Measurements from ENCODE around the gene APEH.
"Not testable (repeated sequence)": the region's sequence is repeated elsewhere in the genome, so short reads cannot be mapped to it uniquely, and the experiment has no call there.

Gene APEH

DNA sequence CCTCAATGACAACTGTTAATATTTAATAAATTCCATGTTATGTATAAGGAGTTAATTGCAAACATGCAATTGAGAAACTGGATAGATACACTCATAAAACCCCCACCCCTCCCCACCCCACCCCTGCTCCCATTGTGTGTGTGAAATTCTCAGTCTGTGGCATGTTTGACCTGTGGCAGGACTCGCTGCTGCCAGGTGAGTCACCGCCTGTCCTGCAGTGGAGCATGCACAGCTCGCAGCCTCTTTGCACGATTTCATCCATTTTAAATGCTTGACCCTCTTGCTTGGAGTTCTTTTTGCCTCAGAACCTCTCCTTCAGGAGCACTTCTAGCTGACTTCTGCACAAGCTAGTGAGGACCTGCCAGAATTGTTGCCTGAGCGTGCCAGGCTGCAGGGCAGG is 5.3 kb upstream of the APEH start:
- DNase-seq (ENCODE audit: low read depth, low spot score) = no peak

DNA sequence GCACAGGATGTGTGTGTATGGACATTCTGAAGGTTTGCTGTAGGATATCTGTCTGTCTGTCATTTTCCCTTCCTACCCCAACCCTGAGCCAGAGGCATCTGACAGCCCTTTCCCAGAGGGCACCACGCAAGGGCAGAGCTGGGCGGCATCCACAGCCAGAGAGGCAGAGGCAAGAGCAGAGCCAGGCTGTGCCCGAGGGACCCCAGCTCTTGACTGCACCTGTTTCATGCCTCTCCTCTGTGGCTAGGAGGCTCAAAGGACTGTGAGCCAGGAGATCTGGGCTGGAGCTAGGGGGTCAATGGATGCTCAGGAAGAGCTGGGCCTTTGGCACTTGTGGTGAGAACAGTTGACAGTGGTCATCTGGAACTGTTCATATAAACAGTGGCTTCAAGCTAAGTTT is 4.8 kb upstream of the APEH start:
- DNase-seq (ENCODE audit: low read depth, low spot score) = no peak

DNA sequence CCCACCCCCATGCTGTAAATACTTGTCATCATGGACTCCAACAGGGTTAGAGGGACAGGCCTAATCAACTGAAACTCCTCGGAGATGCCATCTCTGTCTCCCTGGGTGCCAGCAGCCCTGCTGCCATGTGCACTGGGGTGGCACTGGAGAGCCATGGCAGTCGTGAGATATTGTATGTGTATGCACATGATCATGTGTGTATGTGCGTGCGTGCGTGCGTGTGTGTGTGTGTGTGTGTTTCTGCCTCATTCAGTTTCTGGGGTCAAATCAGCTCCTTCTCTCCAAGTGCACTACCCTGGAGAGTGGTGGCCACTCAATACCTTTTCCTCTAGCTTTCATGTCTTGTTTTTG is 3.2 kb upstream of the APEH start:
- no peak for DNase-seq (ENCODE audit: low read depth, low spot score)

DNA sequence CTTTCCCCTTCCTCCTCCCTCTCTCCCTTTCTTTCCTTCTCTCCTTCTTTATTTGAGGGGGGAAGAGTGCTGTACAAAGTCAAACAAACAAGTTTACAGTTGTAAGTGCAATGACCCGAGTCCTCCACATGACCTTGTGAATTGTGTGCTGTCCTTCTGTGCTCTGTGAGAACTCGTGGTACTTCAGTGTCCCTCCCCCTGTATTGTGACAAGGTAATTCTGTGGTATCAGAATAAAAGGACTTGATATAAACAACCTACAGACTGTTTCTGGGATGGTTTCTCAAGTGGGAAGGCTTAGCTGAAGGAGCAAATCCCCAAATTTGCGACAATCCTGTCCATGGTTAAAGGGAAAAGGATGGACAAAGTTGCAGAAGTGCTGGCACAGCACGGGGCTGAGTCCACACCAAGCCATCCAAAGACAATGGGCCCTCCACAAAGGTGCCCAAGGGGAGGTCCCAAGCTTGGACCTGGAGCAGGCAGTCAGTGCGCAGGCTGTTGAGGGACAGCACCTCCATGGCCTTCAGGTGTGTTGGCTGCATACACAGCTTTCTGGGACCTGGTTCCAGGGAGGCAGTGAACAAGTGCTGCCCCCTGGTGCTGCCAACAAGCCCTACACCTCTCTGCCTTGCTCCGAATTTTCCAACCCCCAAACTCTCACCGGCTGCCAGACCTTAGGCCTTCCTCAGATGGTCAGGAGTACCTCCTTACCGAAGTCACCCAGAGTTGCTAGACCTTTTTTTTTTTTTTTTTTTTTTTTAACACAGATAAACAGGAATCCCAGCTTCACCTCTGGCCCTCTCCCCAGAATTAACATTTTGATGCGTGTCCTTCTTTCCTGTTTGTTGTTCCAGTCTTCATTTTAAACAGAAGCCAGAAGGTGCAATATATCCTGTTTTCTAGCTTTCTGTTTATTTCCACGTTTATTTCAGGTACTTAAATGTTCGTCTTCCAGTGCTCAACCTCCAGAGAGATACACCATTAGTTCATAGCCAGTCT is 2.6 kb upstream of the APEH start:
- DNase-seq (ENCODE audit: low read depth, low spot score) = peak; percentile 33

DNA sequence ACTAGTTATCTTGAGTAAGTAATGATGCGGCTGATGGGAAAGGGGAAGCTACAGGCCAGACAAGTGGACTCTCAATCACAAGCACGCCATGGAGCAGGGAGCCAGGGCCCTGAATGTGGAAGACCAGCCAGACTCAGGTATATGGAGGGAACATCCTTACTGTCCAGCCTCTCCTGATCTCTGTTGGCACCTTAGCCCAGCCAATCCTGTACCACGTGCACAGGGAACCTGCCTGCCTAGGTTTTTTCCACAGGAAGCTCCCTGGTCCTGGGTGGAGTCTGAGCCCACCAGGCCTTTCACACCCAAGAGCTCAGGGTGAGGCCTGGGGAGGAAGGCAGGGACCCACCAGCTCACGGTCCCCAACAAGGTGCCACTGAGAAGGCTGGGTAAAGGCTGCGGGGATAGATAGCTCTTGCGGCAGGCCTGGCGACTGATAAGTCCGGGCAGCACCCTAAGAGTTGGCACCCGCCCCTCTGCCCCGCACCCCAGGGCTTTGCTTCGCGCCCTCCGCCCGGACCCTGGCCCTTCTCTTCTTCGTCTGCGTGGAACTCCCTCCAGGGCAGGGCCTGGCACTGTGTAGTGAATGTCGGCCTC is 933 bp upstream of the APEH start:
- no peak for DNase-seq (ENCODE audit: low read depth, low spot score)

DNA sequence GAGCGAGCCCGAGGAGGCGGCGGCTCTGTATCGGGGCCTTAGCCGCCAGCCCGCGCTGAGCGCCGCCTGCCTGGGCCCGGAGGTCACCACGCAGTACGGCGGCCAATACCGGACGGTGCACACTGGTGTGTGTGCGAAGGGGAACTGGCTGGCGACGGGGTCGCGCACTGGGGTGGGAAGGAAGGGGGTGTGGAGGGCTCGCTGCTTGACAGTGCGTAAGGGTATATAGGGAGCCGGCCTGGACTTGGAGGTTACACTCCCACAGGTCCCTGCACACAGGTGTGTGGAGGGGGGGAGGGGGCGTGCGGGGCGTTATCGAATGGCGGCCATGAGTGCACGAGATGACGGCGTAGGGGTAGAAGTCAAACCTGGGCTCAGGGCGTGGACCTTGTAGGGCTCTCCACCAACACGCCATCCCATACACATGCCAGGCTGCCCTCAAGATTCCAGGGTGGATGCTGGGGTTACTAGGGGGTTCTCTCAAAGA is 389 bp downstream of the APEH start:
- no peak for DNase-seq (ENCODE audit: low read depth, low spot score)

DNA sequence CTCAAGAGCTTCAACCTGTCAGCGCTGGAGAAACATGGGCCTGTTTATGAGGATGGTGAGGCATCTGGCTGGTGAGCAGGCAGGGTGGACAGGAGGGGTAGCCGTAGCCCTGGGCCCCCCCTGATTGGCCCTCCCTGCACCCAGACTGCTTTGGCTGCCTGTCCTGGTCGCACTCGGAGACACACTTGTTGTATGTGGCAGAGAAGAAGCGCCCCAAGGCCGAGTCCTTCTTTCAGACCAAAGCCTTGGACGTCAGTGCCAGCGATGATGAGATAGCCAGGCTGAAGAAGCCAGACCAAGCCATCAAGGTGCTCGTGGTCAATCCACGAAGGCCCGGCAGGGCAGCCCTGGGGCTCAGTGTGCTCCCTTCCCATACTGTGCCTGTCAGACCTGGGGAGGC is 1.8 kb downstream of the APEH start:
- no peak for DNase-seq (ENCODE audit: low read depth, low spot score)

DNA sequence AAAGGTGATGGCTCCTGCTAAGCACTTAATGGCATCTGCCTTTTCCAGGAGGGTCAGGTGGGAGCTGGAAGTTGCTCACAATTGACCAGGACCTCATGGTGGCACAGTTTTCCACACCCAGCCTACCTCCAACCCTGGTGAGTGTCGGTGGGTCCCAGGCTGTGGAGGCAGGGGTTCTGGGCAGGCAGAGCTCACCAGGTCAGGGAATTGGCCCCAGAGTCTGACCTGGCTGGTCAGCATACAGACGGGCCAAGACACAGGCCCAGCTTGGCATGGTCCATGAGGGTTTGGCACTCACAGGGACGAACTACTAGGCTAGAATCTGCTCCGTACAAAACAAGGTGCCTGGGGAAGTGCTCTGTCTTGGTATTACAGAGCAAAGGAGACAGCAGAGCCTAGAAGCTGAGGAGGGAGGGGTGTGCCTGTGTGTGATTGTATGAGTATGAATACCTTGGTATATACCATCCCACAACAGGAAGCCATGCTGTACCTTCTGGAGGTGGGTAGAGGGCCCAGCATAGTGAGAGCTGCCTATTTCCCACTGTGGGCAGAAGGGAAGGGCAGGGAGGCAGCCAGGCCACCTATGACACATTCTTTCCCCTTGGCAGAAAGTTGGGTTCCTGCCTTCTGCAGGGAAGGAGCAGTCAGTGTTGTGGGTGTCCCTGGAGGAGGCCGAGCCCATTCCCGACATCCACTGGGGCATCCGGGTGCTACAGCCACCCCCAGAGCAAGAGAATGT is 6.5 kb downstream of the APEH start:
- DNase-seq (ENCODE audit: low read depth, low spot score) = no peak

DNA sequence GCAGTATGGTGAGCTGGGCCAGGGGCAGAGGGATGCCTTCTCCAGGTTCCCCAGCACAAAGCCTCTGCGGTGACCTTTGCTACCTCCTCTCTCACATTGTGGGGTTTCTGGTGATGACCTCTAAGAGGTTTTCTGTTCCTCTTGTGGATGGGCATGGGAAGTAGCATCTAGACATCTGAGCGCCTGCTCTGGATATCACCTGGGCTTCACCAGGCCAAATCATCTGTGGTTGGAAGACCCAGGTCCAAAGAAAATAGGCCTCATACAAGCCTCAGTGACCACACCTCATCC is 7.0 kb downstream of the APEH start:
- DNase-seq (ENCODE audit: low read depth, low spot score) = no peak

DNA sequence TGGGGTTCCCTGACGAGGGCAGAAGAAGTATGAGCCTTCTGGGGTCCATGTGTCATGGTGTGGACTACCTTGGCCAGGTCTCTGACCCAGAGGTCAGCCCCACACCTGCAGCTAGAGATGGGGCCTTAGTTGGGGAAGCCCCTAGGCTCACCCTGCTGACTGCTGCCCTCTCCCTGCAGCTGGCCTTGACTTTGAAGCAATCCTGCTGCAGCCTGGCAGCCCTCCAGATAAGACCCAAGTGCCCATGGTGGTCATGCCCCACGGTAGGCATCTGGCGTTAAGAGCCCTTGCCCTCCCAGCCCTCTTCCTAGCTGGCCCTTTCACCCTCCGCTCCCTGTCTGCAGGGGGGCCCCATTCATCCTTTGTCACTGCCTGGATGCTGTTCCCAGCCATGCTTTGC is 7.4 kb downstream of the APEH start:
- DNase-seq (ENCODE audit: low read depth, low spot score) = no peak

DNA sequence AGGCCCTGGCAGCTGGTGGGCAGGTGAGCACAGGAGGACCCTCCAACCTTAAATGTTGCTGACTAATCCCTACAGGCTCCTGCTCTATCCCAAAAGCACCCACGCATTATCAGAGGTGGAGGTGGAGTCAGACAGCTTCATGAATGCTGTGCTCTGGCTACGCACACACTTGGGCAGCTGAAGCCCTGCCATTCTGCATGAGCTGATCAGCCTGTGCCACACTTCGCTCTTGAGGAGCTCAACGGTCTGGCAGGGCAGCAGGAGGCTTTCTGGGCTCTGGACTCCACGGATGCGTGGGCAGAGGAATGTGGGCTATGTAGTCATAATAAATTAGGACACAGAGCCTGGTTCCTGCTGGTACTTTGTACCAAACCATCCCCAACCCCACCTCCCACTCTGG is 9.0 kb downstream of the APEH start:
- DNase-seq (ENCODE audit: low read depth, low spot score) = no peak

DNA sequence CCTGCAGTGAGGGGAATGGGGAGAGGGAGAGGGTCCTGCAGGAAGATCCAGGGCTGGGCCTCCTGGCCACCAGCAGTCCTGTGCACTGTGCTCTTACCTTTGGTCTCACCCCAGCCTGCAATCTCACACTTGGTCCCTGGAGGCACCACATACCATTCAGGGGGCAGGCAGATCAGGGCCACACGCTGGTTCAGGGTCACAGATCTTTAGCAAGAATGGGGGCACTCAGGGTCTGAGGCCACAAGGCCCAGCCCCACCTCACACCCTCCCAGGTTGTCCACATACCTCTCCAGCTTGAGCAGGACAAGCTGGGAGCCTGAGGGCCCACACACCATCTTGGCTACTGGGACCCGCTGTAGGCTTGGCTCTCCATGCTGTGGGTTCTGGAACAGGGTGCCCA is 10.3 kb downstream of the APEH start:
- not testable (repeated sequence) for DNase-seq (ENCODE audit: low read depth, low spot score)

DNA sequence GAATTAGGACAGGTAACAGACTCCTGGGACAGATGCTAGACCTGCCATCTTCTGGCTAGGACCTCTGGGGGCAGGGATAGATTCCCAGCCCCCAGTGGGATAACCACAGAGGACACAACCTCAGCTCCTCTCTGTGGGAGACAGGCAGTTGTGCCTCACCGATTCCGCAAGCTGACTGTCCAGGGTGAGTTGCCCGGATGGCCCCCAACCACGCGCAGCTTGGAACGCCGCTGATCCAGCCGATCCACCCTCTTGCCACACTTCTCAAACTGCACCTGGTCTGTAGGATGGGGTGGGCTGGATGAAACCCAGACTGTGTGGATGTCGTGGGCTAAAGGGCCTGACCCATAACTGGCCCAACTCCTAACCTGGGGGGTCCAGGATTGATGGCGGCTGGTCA is 11.0 kb downstream of the APEH start:
- DNase-seq (ENCODE audit: low read depth, low spot score) = not testable (repeated sequence)

DNA sequence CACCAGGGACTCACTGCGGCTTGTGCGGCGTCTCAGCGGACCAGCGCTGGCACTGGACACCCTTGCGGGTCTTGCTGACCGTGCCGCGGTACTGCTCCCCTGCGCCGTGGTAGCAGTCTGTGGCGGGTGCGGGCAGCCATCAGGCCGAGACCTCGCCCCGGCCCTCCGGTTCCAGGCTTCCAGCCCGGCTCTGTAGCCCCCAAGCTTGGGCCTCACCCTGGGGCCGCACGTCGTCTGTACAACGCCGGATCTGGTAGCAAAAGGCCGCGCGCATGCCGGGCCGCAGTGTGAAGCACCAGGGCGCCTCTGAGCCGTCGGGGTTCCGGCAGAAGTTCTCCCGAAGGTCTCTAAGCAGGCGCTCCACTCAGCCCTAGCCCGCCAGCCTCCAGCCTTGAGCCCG is 11.7 kb downstream of the APEH start:
- not testable (repeated sequence) for DNase-seq (ENCODE audit: low read depth, low spot score)

DNA sequence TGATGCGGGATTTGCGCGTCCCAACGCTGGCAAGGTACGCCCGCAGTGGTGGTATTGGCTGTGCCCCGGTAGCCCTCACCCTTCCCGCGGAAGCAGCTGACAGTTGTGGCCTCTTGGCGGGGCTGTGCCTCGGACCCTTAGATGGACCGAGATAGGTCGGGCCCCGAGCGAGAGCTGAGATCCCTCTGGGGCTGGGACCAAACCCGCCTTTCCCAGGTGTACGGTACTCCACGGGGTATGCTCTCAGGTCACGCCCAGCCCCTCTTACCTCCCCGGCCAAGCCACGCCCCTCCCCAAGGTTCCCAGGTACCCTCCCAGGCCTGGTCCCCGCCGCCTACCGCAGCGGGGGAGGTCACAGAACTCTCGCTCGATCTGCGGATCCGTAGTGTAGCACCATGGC is 12.2 kb downstream of the APEH start:
- DNase-seq (ENCODE audit: low read depth, low spot score) = not testable (repeated sequence)

DNA sequence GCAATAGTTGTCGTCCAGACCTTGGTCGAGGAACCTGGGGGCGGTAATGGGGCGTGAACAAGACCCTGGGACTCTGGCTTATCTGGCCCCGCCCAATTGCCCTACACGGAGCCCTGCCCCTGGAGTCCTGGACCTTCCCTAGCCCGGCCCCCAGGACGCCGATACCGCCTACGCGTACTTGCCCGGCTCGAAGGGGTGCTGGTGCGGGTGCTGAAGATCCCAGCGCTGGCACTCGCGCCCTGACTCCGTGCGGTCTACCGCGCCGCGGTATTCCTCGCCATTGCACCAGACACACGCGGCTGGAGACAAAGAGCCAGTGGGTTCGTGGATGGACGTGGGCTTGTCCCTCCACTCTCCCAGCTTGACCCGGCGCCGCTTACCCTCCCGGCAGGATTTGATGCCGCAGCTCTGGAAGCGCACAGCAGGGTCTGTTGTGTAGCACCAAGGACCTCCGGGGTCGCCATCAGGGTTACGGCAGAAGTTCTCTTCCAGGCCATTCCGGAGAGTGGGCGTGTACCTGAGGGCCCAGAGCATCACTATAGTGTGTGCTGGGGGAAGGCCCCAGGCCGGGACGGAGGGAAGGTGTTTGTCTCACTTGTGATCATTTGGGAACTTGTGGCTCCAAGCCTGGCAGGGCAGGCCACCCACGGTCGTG is 12.7 kb downstream of the APEH start:
- DNase-seq (ENCODE audit: low read depth, low spot score) = peak; percentile 11

DNA sequence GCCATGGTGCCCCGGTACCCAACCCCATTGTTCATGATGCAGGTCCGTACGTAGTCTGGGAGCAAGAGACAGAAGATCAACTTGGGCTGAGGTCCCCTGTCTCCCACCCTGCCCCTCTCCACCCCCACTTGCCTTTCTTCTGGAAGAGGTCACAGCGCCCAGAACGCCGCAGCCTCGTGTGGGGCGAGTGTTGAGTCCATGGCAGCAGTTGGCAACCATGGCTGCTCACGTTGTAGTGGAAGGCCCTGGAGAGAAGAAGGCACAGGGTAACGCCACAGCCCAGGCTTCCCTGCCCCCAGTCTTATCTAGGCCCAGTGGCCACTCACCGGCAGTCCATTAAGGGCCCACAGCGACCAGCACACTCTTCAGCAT is 13.3 kb downstream of the APEH start:
- DNase-seq (ENCODE audit: low read depth, low spot score) = not testable (repeated sequence)

DNA sequence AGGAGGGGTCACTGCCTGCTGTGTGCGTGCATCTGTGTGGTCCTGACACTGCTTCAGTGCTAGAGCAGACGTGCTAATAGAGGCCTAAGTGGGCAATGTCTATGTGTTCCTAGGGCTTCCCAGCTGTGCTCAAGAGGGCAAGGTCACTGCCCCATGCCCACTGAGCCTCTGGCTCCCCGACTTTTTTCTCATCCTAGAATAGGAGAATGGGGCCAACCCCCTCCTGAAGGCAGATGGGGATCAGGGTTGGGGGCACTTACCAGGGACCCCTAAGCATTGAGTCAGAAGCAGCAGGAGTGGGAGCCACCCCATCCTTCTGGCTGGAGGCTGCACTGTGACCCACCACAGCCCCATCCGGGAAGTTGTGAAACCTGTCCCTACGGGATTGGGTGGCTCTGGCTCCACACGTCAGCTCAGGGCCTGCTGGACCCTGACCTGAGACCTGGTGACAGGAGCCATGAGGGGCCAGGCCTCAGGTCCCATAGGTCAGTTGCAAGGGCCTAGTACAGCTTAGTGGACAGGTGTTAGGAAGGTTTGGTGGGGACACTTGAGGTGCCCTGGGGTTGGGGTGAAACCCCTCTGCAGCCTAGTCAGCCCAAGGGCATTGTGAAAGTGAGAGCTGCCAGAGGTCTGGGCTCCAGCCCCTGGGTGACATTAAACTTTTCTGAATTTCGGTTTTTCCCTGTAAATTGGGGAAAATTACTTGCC is 14.3 kb downstream of the APEH start:
- DNase-seq (ENCODE audit: low read depth, low spot score) = not testable (repeated sequence)

DNA sequence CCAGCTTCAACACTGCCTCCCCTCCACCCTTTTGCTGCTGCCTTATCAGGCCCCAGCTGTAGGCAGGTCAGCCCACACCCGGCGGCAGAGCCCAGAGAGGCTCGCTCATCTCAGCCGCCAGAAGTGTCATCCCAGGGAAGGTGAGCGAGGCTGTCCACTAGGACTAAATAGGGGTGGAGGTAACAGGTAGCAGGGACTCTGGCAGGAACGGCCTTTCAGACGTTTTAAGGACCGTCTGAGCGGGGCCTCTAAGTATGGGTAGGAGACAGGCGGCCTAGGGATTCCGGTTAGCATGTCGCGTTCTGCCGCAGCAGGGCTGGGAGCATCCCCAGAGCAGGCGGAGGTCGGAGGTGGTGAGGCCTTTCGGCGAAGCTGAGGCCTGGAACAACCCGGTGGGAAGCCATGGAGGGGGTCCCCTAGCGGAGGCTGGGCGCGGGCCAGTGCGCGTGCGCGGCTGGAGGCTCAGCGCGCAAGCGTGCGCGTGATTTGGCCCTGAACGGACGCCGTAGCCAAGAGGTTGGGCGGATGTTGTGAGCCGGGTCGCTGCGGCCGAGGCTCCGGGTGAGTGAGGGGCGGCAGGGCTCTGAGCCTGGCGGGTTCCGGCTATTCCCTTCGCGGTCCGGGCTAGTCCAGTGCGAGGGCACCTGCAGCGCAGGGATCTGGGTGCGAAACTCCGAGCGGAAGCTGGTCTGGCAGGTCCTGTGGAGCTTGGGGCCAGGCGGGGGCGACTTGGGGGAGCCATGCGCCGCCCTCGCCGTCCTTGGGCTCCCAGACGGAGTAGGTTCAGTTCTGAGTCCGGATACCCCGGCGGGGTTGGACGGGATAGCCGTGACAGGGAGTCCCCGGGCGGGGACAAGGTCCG is 15.1 kb downstream of the APEH start, which contains the start of the genes MST1 and RNF123:
TSS of gene MST1 (minus strand) at position 429 of the 862 bp plus-strand sequence. CDS start 783 bp downstream, outside the sequence.
TSS of gene RNF123 (plus strand) at position 512 of the 862 bp plus-strand sequence. CDS start 1,609 bp downstream, outside the sequence.
- peak; percentile 77 for DNase-seq (ENCODE audit: low read depth, low spot score)

Data from activated naive CD8-positive, alpha-beta T cell treated with anti-CD3 and anti-CD28 coated beads, Interleukin-2, amount 50 U/mL, for 16 hours (primary cell).